Mononuclear cell (primary cell): Measurements from ENCODE around the gene HIVEP3. TPM values are rescaled to one million over a fixed set of nuclear protein-coding genes. Genes with fewer than 3 reads are reported as not detected.

ENCODE experiments used
- H3K27me3 ChIP-seq: 2 replicates; pipeline ENCODE4 v1.6.0; 2011; ENCODE audit warnings: low read length, control low read depth; ENCODE audit not compliant: insufficient read depth
- H3K4me1 ChIP-seq: 2 replicates; pipeline ENCODE4 v1.5.1; 2011; ENCODE audit warnings: mild to moderate bottlenecking, low read length, control low read depth; ENCODE audit not compliant: insufficient read depth
- H3K4me3 ChIP-seq: 2 replicates; pipeline ENCODE4 v1.5.1; 2011; ENCODE audit warnings: mild to moderate bottlenecking, low read length, moderate library complexity
- H3K9me3 ChIP-seq: 2 replicates; pipeline ENCODE4 v1.5.1; 2011; ENCODE audit warnings: low read depth, mild to moderate bottlenecking, control low read depth, low read length
- total RNA-seq: library from RNA; depleted of rRNA; stranded (reverse); fragments of >200 nt; gene quantifications from one replicate; pipeline ENCODE4 v1.2.3, GENCODE V29; 2012

HIVEP3 gene
- total RNA-seq, 1 donor: 3.9 TPM

GRCh38 chr1:41462680-41463004 lies 456.1 kb downstream of the HIVEP3 start:
- no peaks in the 10 kb centered on the region for H3K9me3 ChIP-seq
- no peaks in the 10 kb centered on the region for H3K4me1 ChIP-seq
- H3K4me3 ChIP-seq: no peak overlapping the region
- H3K27me3 ChIP-seq: no peaks in the 10 kb centered on the region

GRCh38 chr1:41461790-41462679 lies 456.7 kb downstream of the HIVEP3 start:
- Histone ChIP-seq H3K4me3 (no peak overlapping the region), H3K4me1 (no peaks in the 10 kb centered on the region), H3K27me3 (no peaks in the 10 kb centered on the region), H3K9me3 (no peaks in the 10 kb centered on the region)

GRCh38 chr1:41456847-41457540 lies 461.7 kb downstream of the HIVEP3 start:
- Histone ChIP-seq H3K4me3 (no peak overlapping the region), H3K27me3 (no peaks in the 10 kb centered on the region)

More at GRCh38 chr1:41456847-41457540, 461.7 kb downstream of the HIVEP3 start:
- Histone ChIP-seq H3K4me1 (no peaks in the 10 kb centered on the region), H3K9me3 (no peaks in the 10 kb centered on the region)

Other genes with a start within 250 kb of the HIVEP3 start
- not detected for gene GUCA2B, start 234.5 kb upstream of the HIVEP3 start, total RNA-seq
- not detected for gene GUCA2A, start 245.8 kb upstream of the HIVEP3 start, total RNA-seq